ENCODE results near the gene FASTKD3.

The FASTKD3 gene

DNA sequence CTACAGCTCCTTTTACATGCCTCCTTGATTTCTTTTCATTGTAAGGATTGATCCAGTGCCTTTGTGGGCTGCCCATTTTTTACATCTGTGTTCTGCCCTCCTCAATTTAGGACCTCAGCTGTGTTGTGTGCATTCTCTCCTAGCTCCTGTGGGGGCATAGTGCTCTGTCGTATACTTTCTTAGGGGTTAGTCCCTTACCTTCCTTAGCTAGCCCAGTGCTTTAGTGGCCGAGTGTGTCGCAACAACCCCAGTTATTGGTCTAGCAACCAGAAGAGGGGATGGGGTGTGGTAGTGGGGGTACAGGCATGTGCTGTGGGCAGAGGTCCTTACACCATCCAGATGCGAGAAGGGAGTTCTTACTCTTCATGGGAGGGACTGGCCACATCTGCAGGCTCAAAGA lies 12.3 kb upstream of the FASTKD3 start:
- in situ Hi-C loops (cut with MboI; ENCODE audit: low sequenced_read_pairs) = no loop called here

DNA sequence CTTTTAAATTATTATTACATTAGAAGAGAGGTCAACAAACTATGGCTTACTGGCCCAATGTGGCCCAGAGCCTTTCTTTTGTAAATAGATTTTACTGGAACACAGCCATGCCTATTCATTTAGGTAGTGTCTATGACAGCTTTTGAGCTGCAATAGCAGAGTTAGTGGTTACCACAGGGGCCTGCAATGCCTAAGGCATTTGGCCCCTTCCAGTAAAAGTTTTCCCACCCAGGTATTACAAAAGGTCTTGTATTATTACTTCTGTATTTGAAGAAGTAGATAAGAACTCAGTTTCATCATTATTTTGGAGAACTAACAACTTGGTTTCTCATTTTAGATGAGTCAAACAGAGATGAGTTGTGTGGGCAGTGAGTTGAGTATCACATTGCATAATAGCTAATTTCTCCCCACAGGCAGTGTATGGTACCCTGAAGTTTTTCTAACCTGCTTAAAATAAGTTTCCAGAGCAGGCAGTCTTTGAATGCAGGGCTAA lies 9.6 kb upstream of the FASTKD3 start:
- in situ Hi-C loops (cut with MboI; ENCODE audit: low sequenced_read_pairs) = no loop called here

DNA sequence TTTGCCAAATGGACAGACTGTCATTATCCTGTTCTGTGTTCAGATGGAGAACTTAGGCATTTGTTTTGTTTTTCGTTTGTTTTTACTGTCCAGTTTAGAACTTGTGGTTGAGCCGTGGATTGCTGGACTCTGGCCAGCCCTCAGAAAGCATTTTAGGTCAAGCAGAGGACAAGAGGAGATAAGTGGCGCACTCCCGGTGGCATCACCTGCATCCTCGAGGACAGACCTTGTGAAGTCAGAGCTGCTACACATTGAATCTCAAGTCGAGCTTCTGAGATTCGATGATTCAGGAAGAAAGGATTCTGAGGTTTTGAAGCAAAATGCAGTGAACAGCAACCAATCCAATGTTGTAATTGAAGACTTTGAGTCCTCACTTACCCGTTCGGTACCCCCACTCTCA lies 9.0 kb upstream of the FASTKD3 start:
- in situ Hi-C loops (cut with MboI; ENCODE audit: low sequenced_read_pairs) = no loop called here

DNA sequence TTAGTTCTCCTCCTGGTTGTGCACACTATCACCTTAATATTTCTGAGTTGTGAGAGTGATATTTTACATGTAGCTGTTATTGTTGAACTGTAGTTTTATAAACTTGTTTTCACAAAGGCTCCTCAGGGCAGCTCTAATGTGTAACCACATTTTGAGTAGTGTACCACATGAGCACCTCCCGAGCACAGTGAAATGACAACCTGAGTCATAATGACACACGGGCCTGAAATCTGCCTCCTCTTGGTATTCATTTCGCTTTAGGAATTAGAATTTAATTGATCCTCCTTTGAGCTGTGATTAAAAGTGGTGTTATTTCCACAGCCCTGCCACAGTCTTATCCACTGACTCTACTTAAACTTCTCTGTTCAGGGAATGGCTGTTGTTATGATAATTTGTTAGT lies 8.0 kb upstream of the FASTKD3 start:
- in situ Hi-C loops (cut with MboI; ENCODE audit: low sequenced_read_pairs) = no loop called here

DNA sequence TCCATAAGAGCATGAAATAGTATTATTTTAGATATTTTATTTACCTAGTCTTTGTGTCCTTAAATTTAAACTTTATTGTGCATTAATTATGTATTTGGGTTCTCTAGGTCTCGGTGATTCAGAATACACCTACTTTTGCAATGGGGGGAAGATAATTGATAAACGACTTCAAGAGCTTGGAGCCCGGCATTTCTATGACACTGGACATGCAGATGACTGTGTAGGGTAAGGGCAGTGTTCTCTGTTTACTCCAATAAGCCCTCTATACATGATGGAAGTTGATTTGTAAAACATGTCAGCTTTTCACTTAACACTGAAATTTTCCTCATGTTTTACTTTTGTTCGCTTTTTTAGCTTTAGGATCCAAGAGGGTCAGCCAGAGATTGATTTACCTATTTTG lies 6.3 kb upstream of the FASTKD3 start:
- in situ Hi-C loops (cut with MboI; ENCODE audit: low sequenced_read_pairs) = no loop called here

DNA sequence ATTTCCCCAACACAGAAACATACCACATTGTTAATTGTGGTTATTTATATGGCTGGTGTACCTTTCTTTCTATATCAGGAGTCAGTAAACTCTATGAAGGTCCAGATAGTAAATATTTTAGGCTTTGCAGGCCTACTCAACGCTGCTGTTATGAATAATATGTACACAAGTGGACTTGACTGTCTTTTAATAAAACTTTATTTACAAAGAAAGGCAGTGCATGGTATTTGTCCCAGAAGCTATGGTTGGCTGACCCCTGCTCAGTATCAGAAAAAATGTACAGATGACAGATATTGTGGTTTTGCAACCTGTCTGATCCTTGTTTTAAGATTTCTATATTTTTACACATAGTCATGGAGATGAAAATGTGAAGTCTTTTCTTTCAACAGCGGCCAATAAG lies 5.8 kb upstream of the FASTKD3 start:
- in situ Hi-C loops (cut with MboI; ENCODE audit: low sequenced_read_pairs) = no loop called here

DNA sequence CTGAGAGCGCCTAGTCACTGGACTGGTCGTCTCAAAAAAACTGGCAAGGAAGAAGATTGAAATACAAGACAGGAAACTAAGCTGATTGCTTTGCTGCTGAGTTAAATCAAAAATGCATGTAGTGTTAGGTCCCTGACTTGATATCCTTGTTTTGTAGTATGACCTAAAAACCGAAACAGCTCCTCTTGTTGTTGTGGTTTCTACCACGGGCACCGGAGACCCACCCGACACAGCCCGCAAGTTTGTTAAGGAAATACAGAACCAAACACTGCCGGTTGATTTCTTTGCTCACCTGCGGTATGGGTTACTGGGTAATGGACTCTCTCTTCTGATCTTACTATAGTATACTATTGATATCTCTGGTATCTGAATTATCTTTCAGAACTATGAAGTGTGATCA lies 4.4 kb upstream of the FASTKD3 start:
- in situ Hi-C loops (cut with MboI; ENCODE audit: low sequenced_read_pairs) = no loop called here

DNA sequence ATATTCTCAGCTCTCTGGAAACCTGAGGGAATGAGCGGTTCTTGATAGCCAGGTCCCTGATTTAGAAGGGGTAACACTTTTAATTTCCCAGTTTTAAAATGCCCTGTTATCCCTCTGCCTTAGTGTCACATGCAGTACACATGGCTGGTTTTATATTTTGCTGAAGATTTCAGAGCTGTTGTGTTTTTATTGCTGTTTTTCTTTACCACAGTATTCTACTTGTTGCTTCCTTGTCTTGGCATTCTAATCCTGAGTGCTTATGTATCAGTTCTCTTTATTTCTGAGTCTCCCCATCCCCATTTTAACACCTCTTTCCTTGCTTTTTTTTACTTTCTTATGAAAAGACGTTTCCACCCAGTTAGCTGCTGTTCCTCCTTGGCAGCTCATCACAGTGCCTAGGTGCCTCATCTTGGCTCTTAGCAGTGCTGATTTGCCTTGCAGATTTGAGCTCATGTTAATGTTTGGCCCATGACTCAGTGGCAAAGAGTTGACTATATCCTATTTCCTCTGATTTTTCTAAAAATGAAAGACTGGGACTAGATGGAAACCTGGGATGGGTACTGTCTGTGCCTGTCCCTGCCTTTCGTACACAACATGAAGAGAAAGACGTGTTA lies 3.8 kb upstream of the FASTKD3 start:
- in situ Hi-C loops (cut with MboI; ENCODE audit: low sequenced_read_pairs) = no loop called here

DNA sequence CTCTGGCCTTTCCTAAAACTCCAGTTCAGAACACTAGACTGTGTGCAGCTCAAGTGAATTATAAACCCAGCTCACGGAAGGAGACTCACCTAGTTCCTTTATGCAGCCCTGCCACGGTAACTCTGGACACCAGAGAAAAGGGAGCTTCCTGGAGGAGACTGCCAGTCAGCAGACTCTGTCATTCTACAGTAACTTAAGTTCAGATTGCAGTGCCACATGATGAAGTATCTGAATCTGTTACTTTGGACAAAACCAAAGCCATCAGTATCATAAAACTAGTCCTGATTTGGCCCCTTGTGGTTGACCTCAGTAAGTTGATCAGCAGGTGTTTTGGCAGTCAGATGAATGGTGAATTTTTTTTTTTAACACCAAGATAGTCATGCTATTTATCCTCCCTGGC lies 2.8 kb upstream of the FASTKD3 start:
- in situ Hi-C loops (cut with MboI; ENCODE audit: low sequenced_read_pairs) = no loop called here

DNA sequence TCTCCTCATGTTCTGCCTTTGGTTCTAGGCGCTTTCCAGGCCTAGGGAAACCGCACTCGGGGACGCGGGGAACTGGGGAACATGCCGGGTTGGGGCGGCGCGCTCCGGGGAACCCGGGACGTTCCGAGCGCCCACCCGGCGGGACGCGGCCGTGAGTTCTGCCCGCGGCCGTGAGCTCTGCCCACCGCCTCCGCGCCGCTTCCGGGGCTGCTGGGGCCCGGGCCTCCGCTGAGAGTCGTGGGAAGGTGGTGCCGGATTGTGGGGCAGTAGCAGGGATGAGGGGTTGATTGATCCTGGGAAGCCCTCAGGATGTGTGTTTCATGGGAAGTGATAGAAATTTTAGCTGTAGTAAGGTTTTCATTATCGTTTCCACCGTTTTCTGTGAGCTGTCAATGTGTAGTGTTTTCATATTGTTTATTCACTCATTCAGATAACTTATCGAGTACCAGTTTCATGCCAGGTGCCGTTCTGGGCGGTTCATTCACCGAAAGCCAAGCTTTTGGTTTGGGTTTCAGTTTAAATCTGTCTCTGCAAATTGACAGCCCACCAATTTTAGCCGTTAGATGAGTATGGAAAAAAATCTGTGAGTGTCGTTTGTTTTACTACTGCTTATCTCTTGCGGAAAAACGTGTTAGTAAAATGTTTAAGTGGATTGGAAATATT lies 774 bp upstream of the FASTKD3 start:
- in situ Hi-C loops (cut with MboI; ENCODE audit: low sequenced_read_pairs) = no loop called here

DNA sequence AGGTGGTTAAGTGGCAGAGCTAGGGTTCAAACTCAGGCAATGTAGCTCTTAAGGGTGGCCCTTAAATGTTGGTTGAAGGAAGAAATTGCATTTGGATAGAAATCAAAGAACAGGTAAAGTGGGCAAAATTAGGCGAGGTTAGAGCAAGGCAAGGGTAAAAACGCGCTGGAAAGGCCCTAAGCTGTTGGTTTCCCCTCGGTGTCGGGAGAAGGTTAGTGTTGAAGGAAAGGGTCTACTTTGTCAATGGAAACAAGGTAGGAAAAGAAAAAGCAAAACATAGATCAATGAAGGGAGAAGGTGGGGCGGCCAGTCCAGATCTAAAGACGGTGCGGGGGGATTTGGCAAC lies 431 bp downstream of the FASTKD3 start:
- in situ Hi-C loops (cut with MboI; ENCODE audit: low sequenced_read_pairs) = no loop called here

DNA sequence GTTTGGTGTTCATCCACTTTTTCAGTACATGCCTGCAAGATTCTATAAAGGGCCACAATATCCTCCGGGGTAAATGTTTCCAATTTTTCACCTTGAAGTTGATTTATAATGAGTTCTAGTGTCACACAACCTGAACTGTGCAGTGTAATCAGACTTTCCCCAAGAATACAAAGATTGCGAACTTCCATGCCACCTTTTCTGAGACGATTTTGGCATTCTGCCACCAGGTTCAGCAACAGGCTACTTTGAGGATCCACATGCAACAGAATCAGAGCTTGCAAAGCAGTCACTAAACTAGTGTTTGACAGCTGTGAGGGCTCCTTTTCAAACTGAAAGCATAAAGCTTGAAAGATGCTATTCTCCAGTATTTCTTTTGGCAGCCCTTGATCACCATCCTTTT lies 1.6 kb downstream of the FASTKD3 start:
- in situ Hi-C loops (cut with MboI; ENCODE audit: low sequenced_read_pairs) = no loop called here

DNA sequence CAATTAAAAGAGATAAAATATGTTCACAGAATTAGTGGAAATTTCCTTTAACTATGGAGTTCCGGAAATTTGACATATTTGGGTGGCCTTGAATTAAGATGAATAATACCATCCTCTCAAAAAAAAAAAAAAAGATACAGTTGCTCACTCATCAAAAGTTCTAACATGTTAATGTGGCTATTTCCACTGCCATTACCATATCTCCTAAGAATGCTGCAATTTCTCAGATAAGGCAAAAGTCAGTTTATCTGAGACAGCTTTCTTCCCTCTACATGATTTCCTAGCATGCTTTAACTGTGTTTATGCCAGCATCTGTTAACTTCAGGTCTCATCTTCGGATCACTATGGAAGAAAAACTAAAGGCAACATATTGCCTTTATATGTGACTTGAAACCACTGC lies 2.6 kb downstream of the FASTKD3 start:
- in situ Hi-C loops (cut with MboI; ENCODE audit: low sequenced_read_pairs) = no loop called here

DNA sequence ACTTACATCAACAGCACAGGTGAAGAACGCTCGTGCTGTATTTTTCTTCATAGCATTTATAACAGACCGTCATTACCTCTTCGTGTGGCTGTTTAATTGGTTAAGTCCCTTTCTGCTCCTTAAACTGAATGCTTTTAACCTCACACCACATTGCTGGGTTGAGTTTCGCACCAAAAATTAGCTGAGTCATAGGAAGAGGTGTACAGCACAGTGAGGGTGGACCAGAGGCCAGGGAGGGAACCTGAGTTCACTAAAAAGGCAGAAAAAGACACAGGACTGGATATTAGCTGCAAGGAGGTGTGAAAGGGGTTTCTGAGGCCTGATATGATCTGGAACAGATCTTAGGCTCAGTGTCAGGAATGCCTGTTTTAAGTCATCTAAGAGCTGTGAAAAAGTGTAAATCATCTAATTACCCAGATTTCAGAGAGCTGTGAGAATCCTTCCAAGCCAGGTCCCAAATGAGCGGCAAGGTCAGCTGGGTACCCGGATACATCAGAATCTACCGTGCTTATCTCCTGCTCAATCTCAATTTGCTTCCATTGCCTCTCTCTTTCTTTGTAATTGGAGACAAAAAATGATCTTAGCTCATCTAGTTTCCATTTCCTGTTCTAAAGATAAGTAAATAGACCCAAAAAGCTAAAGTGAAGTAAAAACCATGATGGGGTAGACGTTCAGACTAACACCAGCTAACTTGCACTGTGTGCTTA lies 10.8 kb downstream of the FASTKD3 start:
- in situ Hi-C loops (cut with MboI; ENCODE audit: low sequenced_read_pairs) = no loop called here

DNA sequence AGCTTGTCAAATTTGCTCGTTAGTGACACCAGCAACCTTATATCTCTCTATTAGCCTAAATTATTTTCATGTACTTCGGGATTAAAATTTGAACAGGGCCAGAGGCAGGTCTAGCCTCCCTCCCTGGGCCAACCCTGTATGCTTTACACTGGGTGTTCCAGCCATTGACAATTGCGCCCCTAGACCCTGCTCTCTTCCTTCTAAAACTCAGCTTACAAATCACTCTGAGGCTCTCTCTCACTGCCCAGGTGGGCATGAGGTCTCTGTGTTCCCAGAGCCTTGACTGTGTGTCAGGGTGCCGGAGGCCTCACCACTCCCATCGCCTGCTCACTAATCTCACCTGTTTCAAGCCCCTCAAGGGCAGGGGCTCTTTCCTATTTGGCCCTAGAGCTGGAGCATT lies 11.5 kb downstream of the FASTKD3 start:
- in situ Hi-C loops (cut with MboI; ENCODE audit: low sequenced_read_pairs) = no loop called here

DNA sequence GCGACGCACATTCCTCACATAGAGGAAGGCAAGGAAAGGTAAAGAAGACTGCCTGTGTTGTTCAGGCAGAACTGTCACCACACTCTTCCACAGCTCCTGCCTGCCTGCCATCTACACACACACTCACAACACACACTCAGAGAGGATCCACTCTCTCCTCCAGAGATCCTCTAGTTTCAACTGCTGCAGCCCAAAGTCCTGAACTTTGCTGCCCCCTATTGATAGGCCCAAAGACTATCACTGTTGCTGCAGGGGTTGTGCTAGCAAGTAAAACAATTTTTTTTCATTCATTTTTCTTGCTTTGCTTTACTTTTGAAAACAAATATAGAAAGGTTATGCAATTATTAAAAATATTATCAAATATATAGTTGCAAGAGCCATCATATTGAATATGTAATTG lies 12.0 kb downstream of the FASTKD3 start:
- in situ Hi-C loops (cut with MboI; ENCODE audit: low sequenced_read_pairs) = no loop called here

DNA sequence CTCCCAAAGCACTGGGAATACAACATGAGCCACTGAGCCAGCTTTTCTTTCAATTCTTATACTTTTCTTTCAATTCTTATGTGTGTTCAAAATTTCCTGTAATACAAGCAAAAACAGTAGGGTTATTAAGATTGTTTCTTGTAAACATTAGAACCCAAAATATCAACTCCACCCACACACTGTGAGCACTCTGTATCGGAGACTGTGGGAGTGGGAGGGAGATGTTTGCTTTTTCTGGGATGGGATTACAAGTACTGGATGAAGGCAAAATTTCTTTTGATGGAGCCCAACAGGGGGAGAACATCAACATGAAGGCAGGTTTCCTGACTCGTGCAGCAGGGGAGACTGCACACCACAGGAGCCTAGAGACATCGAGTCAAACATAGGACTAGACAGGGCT lies 13.2 kb downstream of the FASTKD3 start:
- in situ Hi-C loops (cut with MboI; ENCODE audit: low sequenced_read_pairs) = no loop called here

DNA sequence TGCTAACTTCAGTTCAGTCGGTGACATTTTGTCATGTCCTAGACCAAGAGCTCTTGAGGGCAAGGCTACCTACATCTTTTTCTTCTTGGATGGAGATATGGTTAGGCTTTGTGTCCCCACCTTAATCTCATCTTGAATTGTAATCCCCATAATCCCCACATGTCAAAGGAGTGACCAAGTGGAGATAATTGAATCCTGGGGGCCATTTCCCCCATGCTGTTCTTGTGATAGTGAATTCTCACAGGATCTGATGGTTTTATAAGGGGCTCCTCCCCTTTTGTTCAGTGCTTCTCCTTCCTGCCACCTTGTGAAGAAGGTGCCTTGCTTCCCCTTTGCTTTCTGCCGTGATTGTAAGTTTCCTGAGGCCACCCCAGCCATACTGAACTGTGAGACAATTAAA lies 15.8 kb downstream of the FASTKD3 start:
- in situ Hi-C loops (cut with MboI; ENCODE audit: low sequenced_read_pairs) = no loop called here

DNA sequence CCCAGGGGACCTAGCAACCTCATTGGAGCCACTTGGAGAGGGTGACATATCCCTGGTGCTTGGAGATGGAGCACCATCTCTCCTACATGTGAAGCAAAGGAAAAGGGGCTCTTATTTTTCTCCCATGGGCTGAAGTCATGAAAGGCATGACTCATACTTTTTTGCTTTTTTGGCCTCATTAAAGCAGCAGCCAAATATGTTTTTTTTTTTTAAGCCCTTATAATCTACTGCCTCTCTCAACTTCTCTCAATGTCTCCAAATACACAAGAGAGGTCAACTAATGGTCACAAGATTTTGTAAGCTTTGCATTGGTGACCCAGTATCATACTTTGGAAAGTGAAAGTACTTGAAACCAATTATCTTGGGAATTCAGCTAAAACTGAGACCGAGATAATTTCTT lies 16.3 kb downstream of the FASTKD3 start:
- in situ Hi-C loops (cut with MboI; ENCODE audit: low sequenced_read_pairs) = no loop called here

DNA sequence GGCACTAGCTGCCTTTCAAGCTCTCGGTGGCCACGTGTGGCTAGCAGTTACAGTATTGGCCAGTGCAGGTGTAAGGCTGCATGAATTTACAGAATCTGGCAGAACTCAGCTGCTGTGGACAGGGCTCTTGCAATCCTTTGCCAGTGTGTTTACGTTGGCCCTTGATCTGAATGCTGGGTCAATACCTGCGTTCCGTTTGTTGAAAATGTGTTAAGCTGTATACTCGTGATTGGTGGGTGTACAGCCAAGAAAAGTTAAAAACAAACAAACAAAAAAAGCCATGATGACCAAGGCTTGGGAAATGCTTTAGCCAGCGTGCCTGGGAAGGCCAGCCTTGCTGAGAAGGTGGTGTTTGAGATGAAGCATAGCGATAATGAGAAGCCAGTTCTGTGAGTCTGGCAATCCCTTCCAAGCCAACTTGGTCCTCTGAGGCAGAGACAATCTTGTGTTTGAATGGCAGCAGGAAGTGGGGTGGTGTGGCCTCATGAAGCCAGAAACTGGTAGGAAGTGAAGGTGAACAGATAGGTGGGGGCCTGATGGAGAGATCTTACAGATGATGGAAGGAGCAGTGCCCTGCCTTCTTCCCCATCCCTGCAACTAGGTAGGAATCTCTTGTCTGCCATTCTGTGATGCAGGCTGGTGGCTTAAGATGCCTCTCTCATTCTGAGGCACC lies 17.1 kb downstream of the FASTKD3 start:
- in situ Hi-C loops (cut with MboI; ENCODE audit: low sequenced_read_pairs) = no loop called here

DNA sequence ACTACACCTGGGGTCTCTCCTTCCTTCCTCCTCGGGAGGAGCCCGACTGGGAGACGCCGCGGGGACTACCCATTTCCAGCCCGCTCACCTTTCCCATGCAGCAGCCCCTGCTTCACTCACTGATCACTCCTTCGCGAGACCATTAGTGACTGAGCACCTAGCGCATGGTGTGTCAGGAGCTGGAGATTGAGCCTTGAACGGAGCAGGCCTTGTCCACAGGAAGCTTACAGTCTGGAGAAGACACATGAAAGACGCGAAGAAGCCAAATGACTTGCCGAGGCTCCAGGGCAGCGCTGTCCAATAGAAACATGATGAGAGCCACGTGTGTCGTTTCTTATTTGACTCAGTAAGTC lies 17.6 kb downstream of the FASTKD3 start:
- in situ Hi-C loops (cut with MboI; ENCODE audit: low sequenced_read_pairs) = no loop called here

All from HL-60/S4 (cell line).